WI38 (cell line): ENCODE data around the gene AHDC1.

Experiments
- H3K4me3 ChIP-seq: 2 replicates; pipeline ENCODE4 v1.5.1; 2011; ENCODE audit warnings: low read depth, mild to moderate bottlenecking, control low read depth, low read length
- TF ChIP-seq, protein P1 (sequence below): IDR thresholded peaks from 2 replicates; pipeline ENCODE4 v1.5.1; 2012; ENCODE audit warnings: low read depth, mild to moderate bottlenecking, control low read depth, low read length

AHDC1 gene, protein sequence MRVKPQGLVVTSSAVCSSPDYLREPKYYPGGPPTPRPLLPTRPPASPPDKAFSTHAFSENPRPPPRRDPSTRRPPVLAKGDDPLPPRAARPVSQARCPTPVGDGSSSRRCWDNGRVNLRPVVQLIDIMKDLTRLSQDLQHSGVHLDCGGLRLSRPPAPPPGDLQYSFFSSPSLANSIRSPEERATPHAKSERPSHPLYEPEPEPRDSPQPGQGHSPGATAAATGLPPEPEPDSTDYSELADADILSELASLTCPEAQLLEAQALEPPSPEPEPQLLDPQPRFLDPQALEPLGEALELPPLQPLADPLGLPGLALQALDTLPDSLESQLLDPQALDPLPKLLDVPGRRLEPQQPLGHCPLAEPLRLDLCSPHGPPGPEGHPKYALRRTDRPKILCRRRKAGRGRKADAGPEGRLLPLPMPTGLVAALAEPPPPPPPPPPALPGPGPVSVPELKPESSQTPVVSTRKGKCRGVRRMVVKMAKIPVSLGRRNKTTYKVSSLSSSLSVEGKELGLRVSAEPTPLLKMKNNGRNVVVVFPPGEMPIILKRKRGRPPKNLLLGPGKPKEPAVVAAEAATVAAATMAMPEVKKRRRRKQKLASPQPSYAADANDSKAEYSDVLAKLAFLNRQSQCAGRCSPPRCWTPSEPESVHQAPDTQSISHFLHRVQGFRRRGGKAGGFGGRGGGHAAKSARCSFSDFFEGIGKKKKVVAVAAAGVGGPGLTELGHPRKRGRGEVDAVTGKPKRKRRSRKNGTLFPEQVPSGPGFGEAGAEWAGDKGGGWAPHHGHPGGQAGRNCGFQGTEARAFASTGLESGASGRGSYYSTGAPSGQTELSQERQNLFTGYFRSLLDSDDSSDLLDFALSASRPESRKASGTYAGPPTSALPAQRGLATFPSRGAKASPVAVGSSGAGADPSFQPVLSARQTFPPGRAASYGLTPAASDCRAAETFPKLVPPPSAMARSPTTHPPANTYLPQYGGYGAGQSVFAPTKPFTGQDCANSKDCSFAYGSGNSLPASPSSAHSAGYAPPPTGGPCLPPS (N-terminal part only)

DNA sequence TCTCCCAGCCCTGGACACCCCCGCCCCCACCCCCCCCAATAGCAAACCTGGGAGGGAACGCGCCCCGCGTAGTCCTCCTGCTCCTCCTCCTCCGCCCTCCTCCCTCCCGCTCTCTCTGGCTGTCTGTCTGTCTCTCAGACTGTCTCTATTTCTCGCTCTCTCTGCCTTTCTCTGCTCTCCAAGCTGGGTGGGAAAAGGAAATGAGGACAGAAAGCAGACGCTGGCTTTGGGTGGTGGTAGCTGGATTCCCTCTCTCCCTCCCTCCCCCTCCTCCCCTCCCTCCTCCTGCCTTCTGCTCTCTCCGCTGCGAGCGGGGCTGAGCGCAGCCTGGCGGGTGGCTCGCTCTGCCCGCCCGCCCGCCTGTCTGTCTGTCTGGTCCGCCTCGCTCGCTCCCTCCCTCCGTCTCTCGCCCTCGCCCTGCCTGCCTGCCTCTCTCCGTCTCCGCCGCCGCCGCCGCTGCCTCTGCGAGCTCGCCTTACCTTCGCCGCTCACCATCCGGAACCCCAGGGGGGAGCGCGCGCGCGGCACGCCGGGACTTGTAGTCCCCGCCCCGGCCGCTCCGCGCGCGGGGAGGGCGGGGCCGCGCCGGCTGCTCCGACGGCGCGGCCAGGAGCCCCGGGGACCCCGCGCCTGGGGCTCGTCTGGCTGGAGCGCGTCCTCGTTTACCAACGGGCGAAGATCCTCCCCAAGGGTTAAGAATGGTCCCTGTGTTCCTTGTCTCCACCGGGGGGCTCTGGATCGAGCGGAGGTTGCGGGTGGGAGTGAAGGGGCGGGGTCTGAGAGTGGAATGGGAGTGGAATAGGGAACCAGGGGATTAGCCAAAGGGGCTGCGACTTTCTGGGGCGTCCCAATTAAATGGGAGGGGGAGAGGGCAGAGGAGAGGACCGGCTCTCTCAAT is at the start of gene AHDC1:
Gene AHDC1 (minus strand): TSS at position 464 of the 898 bp plus-strand sequence. CDS start 52,029 bp downstream, outside the sequence.
- peak within 1 kb of the TSS; percentile 85 for H3K4me3 ChIP-seq
- TF ChIP-seq, protein P1, sequence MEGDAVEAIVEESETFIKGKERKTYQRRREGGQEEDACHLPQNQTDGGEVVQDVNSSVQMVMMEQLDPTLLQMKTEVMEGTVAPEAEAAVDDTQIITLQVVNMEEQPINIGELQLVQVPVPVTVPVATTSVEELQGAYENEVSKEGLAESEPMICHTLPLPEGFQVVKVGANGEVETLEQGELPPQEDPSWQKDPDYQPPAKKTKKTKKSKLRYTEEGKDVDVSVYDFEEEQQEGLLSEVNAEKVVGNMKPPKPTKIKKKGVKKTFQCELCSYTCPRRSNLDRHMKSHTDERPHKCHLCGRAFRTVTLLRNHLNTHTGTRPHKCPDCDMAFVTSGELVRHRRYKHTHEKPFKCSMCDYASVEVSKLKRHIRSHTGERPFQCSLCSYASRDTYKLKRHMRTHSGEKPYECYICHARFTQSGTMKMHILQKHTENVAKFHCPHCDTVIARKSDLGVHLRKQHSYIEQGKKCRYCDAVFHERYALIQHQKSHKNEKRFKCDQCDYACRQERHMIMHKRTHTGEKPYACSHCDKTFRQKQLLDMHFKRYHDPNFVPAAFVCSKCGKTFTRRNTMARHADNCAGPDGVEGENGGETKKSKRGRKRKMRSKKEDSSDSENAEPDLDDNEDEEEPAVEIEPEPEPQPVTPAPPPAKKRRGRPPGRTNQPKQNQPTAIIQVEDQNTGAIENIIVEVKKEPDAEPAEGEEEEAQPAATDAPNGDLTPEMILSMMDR, result no peak

DNA sequence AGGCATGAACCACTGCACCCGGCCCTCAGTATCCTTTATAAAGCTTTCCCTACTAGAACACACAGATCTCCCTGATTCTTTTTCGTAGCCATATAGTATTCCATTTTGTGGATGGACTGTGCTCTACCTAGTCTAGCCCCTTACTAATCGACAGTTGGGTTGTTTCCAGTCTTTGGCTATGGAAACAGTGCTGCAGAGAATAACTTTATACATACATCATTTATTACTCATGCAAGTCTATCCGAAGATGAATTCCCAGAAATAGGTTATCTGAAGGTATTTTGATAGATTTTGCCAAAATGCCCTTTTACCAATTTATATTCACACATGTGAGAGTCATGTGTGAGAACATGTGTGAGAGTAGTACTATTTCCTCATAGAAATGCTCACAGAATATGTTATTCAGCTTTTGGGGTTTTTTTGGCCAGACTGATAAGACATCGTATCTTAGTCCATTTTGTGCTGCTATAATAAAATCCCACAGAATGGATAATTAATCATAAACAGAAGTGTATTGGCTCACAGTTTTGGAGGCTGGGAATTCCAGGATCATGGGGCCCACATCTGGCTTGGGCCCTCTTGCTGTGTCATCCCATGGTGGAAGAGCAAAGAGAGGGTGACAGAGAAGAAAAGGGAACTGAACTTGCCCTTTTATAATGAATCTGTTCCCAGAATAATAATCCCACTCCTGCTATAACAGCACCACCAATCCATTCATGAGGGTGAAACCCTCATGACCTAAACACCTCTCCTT is 48.3 kb upstream of the AHDC1 start:
- TF ChIP-seq, protein P1, result no peak
- H3K4me3 ChIP-seq, result no peak overlapping the region

DNA sequence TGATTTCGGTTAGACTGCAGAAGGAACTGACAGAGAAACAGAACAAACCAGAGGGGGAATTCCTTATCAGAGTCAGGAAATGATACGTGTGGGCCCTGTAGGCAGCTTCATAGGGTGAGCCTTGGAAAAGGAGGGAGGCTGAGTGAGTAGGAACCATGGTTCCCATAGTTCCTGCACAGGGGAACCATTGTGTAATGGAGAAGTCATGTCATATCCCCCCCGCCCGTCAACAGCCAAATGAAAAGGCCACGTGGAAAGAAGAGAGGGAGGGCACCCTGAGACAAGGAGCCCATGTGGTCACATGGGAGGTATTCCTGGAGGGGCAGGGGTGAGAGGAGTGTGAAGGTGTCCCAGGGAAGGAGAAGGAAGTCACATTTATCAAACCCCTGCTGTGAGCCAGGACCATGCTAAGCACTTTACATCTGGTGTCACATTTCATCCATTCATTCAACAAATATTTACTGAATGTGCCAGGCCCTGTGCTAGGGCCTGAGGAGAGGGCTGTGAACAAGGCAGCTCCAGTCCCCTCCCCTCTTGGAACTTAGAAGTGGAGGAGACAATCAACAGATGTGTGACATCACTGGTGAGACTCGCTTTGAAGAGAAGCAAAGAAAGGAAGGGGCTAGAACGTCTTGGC is 46.7 kb upstream of the AHDC1 start:
- TF ChIP-seq, protein P1, result no peak
- H3K4me3 ChIP-seq, result no peak overlapping the region

DNA sequence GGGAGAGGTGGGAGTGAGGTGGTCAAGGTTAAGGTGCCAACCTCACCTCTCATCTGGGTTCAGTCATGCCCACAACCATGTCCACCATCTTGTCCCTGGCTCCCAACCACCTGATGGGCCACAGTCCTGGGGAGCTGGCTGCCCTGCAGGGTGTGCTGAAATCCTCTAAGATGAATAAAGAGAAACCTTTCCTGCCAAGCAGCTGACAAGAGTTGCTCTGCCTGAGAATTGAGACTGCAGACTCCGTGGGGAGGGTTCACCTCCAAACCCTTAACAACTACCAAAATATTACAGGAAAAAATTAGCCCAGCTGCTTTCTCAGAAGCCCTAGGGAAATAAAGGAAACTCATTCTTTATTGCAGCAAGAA is 46.2 kb upstream of the AHDC1 start:
- H3K4me3 ChIP-seq, result no peak overlapping the region
- TF ChIP-seq, protein P1, result no peak

DNA sequence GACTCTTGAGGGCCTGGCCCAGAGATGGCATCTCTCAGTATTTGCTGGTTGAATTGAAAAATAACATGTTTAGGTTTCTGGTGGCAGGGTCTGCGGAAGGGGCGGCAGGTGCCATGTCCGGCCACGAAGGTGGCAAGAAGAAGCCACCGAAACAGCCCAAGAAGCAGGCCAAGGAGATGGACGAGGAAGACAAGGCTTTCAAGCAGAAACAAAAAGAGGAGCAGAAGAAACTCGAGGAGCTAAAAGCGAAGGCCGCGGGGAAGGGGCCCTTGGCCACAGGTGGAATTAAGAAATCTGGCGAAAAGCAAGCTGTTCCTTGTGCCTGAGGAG is 45.3 kb upstream of the AHDC1 start:
- no peak overlapping the region for H3K4me3 ChIP-seq
- TF ChIP-seq, protein P1, result no peak
